Hepatocyte (in vitro differentiated cells): Measurements from ENCODE around the gene CENPA.

ENCODE experiments used
- EZH2 ChIP-seq: fragments of 200-600 bp; sonication (generic); IDR thresholded peaks from 2 replicates; pipeline ENCODE4 v1.6.1; 2016; ENCODE audit warnings: antibody characterized with exemption, mild to moderate bottlenecking, borderline replicate concordance
- EZH2phosphoT487 ChIP-seq: fragments of 200-600 bp; sonication (generic); IDR thresholded peaks from one replicate; pipeline ENCODE4 v1.6.1; 2018; ENCODE audit warnings: antibody characterized with exemption, mild to moderate bottlenecking, low read depth, moderate library complexity; ENCODE audit not compliant: unreplicated experiment, severe bottlenecking
- TF ChIP-seq, protein P1 (sequence below): fragments of 200-600 bp; sonication (generic); IDR thresholded peaks from 2 replicates; pipeline ENCODE4 v1.5.1; 2016; ENCODE audit warnings: antibody characterized with exemption, mild to moderate bottlenecking; ENCODE audit not compliant: poor library complexity

GRCh38 chr2:26807788-26808460, 22.1 kb downstream of the CENPA start:
- TF ChIP-seq, protein P1, sequence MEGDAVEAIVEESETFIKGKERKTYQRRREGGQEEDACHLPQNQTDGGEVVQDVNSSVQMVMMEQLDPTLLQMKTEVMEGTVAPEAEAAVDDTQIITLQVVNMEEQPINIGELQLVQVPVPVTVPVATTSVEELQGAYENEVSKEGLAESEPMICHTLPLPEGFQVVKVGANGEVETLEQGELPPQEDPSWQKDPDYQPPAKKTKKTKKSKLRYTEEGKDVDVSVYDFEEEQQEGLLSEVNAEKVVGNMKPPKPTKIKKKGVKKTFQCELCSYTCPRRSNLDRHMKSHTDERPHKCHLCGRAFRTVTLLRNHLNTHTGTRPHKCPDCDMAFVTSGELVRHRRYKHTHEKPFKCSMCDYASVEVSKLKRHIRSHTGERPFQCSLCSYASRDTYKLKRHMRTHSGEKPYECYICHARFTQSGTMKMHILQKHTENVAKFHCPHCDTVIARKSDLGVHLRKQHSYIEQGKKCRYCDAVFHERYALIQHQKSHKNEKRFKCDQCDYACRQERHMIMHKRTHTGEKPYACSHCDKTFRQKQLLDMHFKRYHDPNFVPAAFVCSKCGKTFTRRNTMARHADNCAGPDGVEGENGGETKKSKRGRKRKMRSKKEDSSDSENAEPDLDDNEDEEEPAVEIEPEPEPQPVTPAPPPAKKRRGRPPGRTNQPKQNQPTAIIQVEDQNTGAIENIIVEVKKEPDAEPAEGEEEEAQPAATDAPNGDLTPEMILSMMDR: no peak
- TF ChIP-seq EZH2: no peak
- no peak for TF ChIP-seq EZH2phosphoT487
